Tibial artery (tissue), 4 donors: ENCODE data around the gene SERINC2.

Experiments used
- DNase-seq, 2 donors: peaks; one replicate each; pipeline ENCODE4 v3.0.0-alpha.2; 2019
- H3K27ac ChIP-seq, 2 donors: fragments of 200-600 bp; sonication (generic) in 1 of 2; 1 replicate in 1 of 2; 2 replicates in 1 of 2; pipeline ENCODE4 v1.5.1; 2018 to 2019; ENCODE audit warnings: mild to moderate bottlenecking in 1 of 2
- H3K27me3 ChIP-seq, 2 donors: fragments of 200-600 bp; sonication (generic) in 1 of 2; one replicate each; pipeline versions ENCODE4 v1.5.1 to v1.6.0; 2016 to 2019
- H3K36me3 ChIP-seq, 3 donors: fragments of 200-600 bp; sonication (generic) in 2 of 3; one replicate each; pipeline ENCODE4 v1.5.1; 2016 to 2019; ENCODE audit warnings: mild to moderate bottlenecking in 2 of 3
- H3K4me1 ChIP-seq, 4 donors: fragments of 200-600 bp; sonication (generic) in 2 of 4; 1 replicate in 3 of 4; 2 replicates in 1 of 4; pipeline ENCODE4 v1.5.1; 2016 to 2019
- H3K4me3 ChIP-seq, 2 donors: fragments of 200-600 bp; sonication (generic) in 1 of 2; 1 replicate in 1 of 2; 2 replicates in 1 of 2; pipeline ENCODE4 v1.5.1; 2018 to 2019; ENCODE audit warnings: mild to moderate bottlenecking in 2 of 2
- H3K9me3 ChIP-seq, 3 donors: fragments of 200-600 bp; sonication (generic) in 1 of 3; one replicate each; pipeline ENCODE4 v1.5.1; 2016 to 2019
- intact Hi-C: fragments of 100-400 bp; cut with DNase I; formaldehyde crosslinking; loops from one replicate; pipeline ENCODE4 v1.15.0; 2023; ENCODE audit warnings: low total_unique reads
- TF ChIP-seq, protein P1 (sequence below), 2 experiments: fragments of 200-600 bp in 1 of 2; fragments of 450-650 bp in 1 of 2; IDR thresholded peaks; one replicate each; pipeline ENCODE4 v1.5.1; 2017 to 2019; ENCODE audit warnings: antibody characterized with exemption in 2 of 2, mild to moderate bottlenecking in 1 of 2, moderate library complexity in 1 of 2

SERINC2 gene

GRCh38 chr1:31405578-31406245 lies 7.3 kb upstream of the SERINC2 start:
- DNase-seq, result no peak
- Histone ChIP-seq H3K27ac (no peak overlapping the region), H3K4me3 (no peak overlapping the region), H3K27me3 (peaks cover 0 to 10% of the 10 kb centered on the region in 2 donors), H3K4me1 (peaks cover 0 to 5% (median 0%) of the 10 kb centered on the region in 4 donors), H3K9me3 (no peaks in the 10 kb centered on the region), H3K36me3 (no peaks in the 10 kb centered on the region)
- intact Hi-C loops, result no loop called here
- TF ChIP-seq, protein P1, sequence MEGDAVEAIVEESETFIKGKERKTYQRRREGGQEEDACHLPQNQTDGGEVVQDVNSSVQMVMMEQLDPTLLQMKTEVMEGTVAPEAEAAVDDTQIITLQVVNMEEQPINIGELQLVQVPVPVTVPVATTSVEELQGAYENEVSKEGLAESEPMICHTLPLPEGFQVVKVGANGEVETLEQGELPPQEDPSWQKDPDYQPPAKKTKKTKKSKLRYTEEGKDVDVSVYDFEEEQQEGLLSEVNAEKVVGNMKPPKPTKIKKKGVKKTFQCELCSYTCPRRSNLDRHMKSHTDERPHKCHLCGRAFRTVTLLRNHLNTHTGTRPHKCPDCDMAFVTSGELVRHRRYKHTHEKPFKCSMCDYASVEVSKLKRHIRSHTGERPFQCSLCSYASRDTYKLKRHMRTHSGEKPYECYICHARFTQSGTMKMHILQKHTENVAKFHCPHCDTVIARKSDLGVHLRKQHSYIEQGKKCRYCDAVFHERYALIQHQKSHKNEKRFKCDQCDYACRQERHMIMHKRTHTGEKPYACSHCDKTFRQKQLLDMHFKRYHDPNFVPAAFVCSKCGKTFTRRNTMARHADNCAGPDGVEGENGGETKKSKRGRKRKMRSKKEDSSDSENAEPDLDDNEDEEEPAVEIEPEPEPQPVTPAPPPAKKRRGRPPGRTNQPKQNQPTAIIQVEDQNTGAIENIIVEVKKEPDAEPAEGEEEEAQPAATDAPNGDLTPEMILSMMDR (IDR thresholded peaks at IDR 0.05), result no peak

DNA sequence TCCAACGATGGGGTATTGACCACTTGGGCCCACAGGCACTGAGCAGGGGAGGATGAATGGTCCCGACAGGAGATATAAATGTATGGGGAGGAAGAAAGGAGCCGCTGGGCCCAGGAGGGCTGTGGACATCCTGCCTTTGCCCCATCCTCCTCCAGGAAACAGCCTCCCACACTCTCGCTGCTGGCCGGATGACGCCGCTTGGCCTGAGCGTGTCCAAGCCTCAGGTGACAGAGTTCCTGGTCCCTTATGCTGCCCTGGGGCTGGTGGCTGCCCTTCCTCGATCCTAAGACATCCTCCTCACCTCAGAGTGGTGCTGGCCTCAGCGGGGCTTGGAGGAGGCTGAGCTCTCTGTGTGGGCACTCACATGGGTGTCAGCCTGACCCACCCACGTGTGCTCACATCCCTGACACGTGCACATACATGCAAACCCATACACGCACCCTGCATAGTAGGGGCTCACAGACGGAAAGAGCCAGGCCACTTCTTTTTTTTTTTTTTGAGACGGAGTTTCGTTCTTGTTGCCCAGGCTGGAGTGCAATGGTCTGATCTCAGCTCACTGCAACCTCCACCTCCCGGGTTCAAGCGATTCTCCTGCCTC lies 5.9 kb upstream of the SERINC2 start:
- intact Hi-C loops, result no loop called here
- H3K27me3 ChIP-seq, result peaks cover 0 to 10% of the 10 kb centered on the region in 2 donors
- TF ChIP-seq, protein P1 (IDR thresholded peaks at IDR 0.05), result no peak
- no peak overlapping the region for H3K27ac ChIP-seq
- H3K4me1 ChIP-seq, result peaks cover 0 to 5% (median under 1%) of the 10 kb centered on the region in 4 donors
- no peak for DNase-seq
- H3K36me3 ChIP-seq, result no peaks in the 10 kb centered on the region
- no peaks in the 10 kb centered on the region for H3K9me3 ChIP-seq
- H3K4me3 ChIP-seq, result no peak overlapping the region

DNA sequence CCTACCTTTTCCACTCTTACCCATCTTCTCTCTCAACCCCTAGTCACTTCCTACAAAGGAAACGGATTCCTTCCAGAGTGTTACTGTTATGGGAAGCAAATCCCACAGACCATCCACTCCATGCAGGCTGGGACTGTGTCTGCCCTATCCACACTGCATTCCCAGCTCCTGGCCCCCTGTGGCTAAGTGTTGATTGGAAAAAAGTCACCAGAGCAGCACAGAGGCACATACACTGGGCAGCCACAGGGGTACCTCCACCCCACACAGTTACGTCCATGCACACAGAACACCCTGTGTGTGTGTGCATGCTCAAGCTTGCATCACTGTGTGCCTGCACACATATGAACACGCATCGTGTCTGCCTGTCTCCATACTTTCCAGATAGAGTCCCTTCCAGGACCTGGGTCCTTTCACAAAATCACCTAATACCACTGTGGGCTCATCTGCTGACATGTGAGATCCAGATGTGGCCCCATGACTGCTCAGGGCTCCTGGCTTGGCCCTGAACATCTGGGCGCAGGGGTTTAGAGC lies 4.2 kb upstream of the SERINC2 start:
- H3K9me3 ChIP-seq, result no peaks in the 10 kb centered on the region
- DNase-seq, result no peak
- H3K27me3 ChIP-seq, result peaks cover 0 to 5% of the 10 kb centered on the region in 2 donors
- H3K27ac ChIP-seq, result no peak overlapping the region
- H3K4me1 ChIP-seq, result peaks cover 0 to 20% (median 14%) of the 10 kb centered on the region in 4 donors
- TF ChIP-seq, protein P1 (IDR thresholded peaks at IDR 0.05), result no peak
- H3K36me3 ChIP-seq, result no peaks in the 10 kb centered on the region
- intact Hi-C loops, result no loop called here
- H3K4me3 ChIP-seq, result no peak overlapping the region

GRCh38 chr1:31409946-31410858 lies 2.8 kb upstream of the SERINC2 start:
- Histone ChIP-seq H3K4me3 (no peak overlapping the region), H3K9me3 (no peaks in the 10 kb centered on the region), H3K27ac (no peak overlapping the region), H3K27me3 (peaks cover 0 to 5% of the 10 kb centered on the region in 2 donors), H3K36me3 (no peaks in the 10 kb centered on the region), H3K4me1 (peaks cover 0 to 23% (median 16%) of the 10 kb centered on the region in 4 donors)
- TF ChIP-seq, protein P1 (IDR thresholded peaks at IDR 0.05), result no peak
- DNase-seq, result no peak
- intact Hi-C loops, result no loop called here

- H3K4me1 ChIP-seq, result peaks cover 0 to 19% (median 16%) of the 10 kb centered on the region in 4 donors
- no peak overlapping the region for H3K27ac ChIP-seq
- no peak overlapping the region for H3K4me3 ChIP-seq
- intact Hi-C loops, result no loop called here
- TF ChIP-seq, protein P1 (IDR thresholded peaks at IDR 0.05), result no peak
- H3K27me3 ChIP-seq, result peaks cover 0 to 5% of the 10 kb centered on the region in 2 donors
- DNase-seq, result no peak
- H3K36me3 ChIP-seq, result no peaks in the 10 kb centered on the region
- no peaks in the 10 kb centered on the region for H3K9me3 ChIP-seq
Observed at GRCh38 chr1:31410871-31411270, 2.1 kb upstream of the SERINC2 start.
